ENCODE data around the gene ICA1L.

ICA1L gene

GRCh38 chr2:202771741-202772460, 99.7 kb downstream of the ICA1L start:
- no peak overlapping the region for H3K4me3 ChIP-seq (ENCODE audit: low read depth, low read length)
- no peak for TF ChIP-seq POLR2A (IDR thresholded peaks at IDR 0.05; ENCODE audit: extremely low read depth, insufficient read length)
- no peak for TF ChIP-seq CTCF (IDR thresholded peaks at IDR 0.05; ENCODE audit: low read depth, low read length)
- TF ChIP-seq MAX (IDR thresholded peaks at IDR 0.05; ENCODE audit: low read depth, low read length) = no peak
- no peak for TF ChIP-seq MYC (IDR thresholded peaks at IDR 0.05; ENCODE audit: low read depth, low read length)
- no peak for DNase-seq (ENCODE audit: low read depth)

- DNase-seq (ENCODE audit: low read depth) = no peak
- TF ChIP-seq MYC (IDR thresholded peaks at IDR 0.05; ENCODE audit: low read depth, low read length) = no peak
- no peak for TF ChIP-seq MAX (IDR thresholded peaks at IDR 0.05; ENCODE audit: low read depth, low read length)
- TF ChIP-seq POLR2A (IDR thresholded peaks at IDR 0.05; ENCODE audit: extremely low read depth, insufficient read length) = no peak
- no peak for TF ChIP-seq CTCF (IDR thresholded peaks at IDR 0.05; ENCODE audit: low read depth, low read length)
- no peak overlapping the region for H3K4me3 ChIP-seq (ENCODE audit: low read depth, low read length)
Observed at GRCh38 chr2:202771336-202771735, 100.2 kb downstream of the ICA1L start.

- DNase-seq (ENCODE audit: low read depth) = no peak
Observed at GRCh38 chr2:202769201-202769600, 102.4 kb downstream of the ICA1L start.

GRCh38 chr2:202768273-202768672, 103.3 kb downstream of the ICA1L start:
- no peak for DNase-seq (ENCODE audit: low read depth)
- TF ChIP-seq POLR2A (IDR thresholded peaks at IDR 0.05; ENCODE audit: extremely low read depth, insufficient read length) (no peak), MYC (IDR thresholded peaks at IDR 0.05; ENCODE audit: low read depth, low read length) (no peak), MAX (IDR thresholded peaks at IDR 0.05; ENCODE audit: low read depth, low read length) (no peak), CTCF (IDR thresholded peaks at IDR 0.05; ENCODE audit: low read depth, low read length) (no peak)
- no peak overlapping the region for H3K4me3 ChIP-seq (ENCODE audit: low read depth, low read length)

More at GRCh38 chr2:202769201-202769600, 102.4 kb downstream of the ICA1L start:
- no peak overlapping the region for H3K4me3 ChIP-seq (ENCODE audit: low read depth, low read length)
- TF ChIP-seq POLR2A (IDR thresholded peaks at IDR 0.05; ENCODE audit: extremely low read depth, insufficient read length) (no peak), CTCF (IDR thresholded peaks at IDR 0.05; ENCODE audit: low read depth, low read length) (no peak), MYC (IDR thresholded peaks at IDR 0.05; ENCODE audit: low read depth, low read length) (no peak), MAX (IDR thresholded peaks at IDR 0.05; ENCODE audit: low read depth, low read length) (no peak)

GRCh38 chr2:202765436-202765835, 106.1 kb downstream of the ICA1L start:
- TF ChIP-seq MAX (IDR thresholded peaks at IDR 0.05; ENCODE audit: low read depth, low read length) = no peak
- TF ChIP-seq POLR2A (IDR thresholded peaks at IDR 0.05; ENCODE audit: extremely low read depth, insufficient read length) = no peak
- TF ChIP-seq MYC (IDR thresholded peaks at IDR 0.05; ENCODE audit: low read depth, low read length) = no peak
- no peak for TF ChIP-seq CTCF (IDR thresholded peaks at IDR 0.05; ENCODE audit: low read depth, low read length)
- no peak overlapping the region for H3K4me3 ChIP-seq (ENCODE audit: low read depth, low read length)
- peak; percentile 8 for DNase-seq (ENCODE audit: low read depth)
